Measurements from ENCODE around the gene RIT2.

The RIT2 gene

DNA sequence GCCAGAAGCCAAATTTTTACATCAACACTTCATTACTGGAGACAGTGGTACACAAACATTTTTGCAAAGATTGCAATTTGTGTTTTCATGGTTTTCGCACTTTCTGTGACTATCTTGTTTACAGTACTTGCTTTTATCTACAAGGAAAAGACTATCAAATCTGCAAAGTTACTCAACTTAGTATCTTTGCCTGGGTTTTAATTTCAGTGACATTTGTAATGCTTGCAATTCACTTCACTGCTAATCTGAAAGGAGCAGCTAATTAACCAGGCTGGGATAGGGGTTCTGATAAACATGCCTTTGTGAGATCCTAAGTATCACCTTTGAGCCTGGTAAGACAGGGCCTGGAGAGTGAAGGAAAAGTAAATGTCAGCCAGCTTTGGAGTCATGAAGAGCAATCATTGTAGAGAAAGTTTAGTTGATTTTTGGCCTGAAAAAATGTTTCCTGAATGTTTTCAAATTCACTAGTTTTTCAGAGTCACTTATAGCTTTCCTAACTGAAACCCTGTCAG lies 194.2 kb downstream of the RIT2 start:
- DNase-seq = no peak

GRCh38 chr18:42920621-42921020 lies 194.9 kb downstream of the RIT2 start:
- DNase-seq = no peak

DNA sequence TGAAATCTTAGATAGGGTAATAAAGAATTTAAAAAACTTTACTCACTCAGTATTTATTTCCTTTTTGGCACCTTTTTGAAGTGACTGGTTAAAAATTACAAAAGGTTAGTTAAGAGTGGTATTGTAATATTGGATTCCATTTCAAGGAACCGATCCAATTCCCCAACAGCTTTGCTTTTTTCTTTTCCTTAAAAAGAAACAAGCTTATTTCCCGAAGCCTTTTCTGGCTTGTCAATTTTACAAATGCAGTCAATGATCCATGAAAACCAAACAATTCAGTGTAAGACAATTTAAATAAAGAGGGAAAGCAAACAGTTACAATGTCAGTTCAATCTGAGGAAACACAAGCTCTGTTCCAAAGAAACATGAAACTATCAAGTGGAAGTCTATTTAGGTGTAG lies 200.2 kb downstream of the RIT2 start:
- no peak for DNase-seq

GRCh38 chr18:42914476-42914875 lies 201.0 kb downstream of the RIT2 start:
- DNase-seq = no peak

- no peak for DNase-seq
Observed at GRCh38 chr18:42909095-42909494, 206.4 kb downstream of the RIT2 start.

- no peak for DNase-seq
Observed at GRCh38 chr18:42906761-42907160, 208.7 kb downstream of the RIT2 start.

- no peak for DNase-seq
Observed at GRCh38 chr18:42901161-42901560, 214.3 kb downstream of the RIT2 start.

- no peak for DNase-seq
Observed at GRCh38 chr18:42893977-42894376, 221.5 kb downstream of the RIT2 start.

DNA sequence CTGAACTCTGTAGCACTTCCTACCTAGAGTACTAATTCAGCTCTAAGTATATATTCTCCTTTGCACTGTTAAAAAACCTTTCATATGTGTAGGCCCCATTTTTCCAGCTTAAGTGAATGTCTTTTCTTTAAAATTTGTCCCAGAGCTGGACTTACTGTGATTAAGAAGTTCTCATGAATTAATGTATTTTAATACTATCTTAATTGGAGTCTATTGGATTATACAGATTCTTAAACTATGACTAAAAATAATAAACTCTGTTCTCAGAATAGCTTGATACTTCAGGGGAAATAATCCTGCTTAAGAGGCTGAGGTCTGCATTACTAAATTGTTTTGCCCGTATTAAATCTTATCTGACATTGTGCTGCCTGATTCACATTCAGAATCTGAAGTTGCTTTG lies 223.3 kb downstream of the RIT2 start:
- no peak for DNase-seq

DNA sequence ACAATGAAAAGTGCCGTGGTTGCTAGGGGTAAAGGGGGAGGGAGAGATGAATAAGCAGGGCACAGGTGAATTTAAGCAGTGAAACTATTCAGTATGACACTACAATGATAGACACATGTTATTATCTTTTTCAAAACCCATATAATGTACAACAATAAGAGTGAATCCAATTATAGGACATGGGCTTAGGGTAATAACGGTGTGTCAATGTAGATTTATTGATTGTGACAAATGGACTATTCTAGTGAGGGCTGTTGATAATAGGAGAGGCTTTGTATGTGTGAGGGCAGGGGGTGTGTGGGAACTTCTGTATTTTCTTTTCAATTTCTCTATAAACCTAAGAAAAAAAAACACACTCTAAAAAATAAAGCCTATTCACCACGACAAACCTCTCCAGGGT lies 223.8 kb downstream of the RIT2 start:
- DNase-seq = no peak

DNA sequence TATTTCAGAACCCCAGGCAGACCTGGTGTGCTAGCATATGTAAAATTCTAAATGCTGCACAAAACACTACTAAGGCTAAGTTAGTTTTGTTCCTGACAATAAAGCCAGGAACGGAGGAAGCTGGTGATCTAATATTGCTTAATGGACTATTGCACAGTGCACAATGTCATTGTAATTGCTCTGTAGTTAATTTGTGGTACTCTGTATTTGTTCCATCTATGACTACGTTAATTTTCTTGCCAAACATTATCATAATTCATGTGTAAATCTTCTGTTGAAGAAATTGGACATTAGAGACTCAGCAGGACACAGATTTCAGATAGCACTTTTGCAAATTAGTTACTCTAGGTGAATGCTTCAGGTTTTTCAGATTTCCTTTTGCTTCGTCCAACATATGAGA lies 232.3 kb downstream of the RIT2 start:
- no peak for DNase-seq

DNA sequence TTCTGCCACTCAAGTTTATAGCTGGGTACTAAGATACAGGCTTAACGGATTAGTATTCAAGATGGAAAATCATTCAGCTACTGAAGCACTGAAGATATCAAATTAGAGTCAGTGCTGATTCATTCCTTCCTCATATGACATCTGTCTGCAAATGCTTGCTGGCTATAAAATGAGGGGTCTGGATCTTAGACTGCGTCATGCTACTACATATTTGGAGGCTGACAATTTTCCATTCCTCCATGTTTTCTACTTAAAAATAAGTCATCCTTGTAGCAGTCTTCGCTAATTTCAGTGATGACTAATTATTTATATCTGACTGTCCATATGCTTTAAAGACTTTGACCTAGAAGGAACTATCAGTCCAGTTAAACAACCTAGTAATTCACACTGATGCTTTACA lies 233.4 kb downstream of the RIT2 start:
- DNase-seq = no peak

DNA sequence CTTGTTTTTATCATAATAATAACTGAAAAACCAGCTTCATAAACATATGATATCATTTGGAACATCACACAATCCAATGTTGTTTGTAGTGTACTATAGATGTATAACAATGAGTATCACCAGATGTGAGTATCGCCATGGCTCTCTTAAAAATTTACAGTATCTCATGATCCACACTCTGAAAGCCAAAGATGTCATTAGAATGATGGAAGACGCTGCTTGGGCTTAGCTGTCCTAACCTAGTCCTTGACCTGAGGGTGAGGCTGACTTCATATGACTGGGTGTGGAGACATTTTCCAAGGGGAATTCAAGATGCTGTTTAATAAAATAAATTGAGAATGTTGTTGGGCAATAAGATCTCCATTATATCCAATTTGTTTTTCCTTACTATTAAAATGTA lies 242.6 kb downstream of the RIT2 start:
- no peak for DNase-seq

DNA sequence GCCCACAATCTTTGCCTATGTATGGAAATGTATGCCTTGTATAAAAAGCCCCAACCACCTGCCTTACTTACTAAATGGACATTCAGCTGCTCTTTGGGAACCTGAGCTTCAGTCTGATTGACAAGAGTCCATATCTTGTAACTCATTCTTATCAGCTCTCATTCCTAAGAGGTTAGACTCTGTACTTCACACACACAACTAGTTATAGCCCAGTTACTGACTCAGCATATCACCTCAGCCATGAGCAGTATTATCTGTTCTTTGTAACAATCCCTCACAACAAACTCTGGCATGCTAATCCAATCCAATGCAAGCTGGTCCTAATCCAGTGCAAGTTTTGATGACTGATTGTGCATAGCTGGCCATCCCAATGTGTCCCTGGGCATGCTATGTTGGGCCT lies 250.6 kb downstream of the RIT2 start:
- no peak for DNase-seq

DNA sequence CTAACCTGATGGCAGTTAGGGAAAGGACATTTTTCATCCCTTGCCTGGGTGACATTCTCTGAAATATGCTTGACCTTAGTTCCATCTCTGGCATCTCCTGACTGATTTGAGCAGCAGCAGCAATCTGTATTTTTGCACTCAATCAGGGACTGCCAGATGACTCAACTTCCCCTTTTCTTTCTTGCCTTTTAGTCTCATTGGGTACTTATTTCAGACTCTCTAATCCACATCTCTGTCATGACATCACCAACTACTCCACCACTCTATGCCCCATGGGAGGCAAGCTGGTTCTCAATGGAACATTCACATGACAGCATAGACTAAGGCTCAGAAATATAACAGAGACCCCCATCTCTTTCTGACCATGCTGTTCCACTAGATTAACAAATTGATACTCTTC lies 254.2 kb downstream of the RIT2 start:
- no peak for DNase-seq

DNA sequence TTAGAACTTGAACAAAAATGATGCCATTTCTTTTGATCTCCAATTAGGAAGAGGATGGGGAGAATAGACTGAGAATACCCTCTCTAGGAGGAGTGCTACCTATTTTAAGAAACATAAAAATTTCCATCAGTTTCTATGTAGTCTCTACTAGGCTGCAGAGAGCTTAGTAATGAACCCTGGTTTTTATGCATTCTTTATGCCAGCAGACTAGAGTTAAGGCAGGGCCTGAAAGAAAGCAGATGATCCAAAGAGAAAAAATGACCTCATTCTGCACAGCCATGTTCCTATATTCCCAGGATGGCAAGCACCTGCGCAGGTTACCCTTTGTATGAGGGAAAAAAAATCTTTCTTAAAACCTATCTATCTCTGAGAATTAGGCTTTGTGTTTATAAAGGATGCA lies 254.9 kb downstream of the RIT2 start:
- no peak for DNase-seq

- no peak for DNase-seq
Observed at GRCh38 chr18:42860011-42860410, 255.5 kb downstream of the RIT2 start.

DNA sequence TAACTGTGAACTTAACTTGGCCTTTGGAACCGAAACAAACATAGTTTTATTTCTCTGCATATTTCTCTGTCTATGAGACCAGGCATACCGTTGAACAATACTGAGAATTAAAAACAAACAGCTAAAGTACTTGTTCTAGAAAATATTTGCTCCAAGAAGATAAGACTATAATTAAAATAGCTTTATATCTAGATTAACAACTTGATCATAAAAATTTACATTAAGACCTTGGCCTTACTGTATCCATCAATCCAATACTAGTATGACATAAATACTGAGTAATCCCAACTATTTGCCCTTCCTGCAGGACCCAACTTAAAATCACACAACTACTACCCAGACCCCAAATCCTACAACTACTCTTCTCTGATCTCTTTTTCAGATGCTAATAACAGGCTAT lies 260.9 kb downstream of the RIT2 start:
- DNase-seq = no peak

- DNase-seq = no peak
Observed at GRCh38 chr18:42850174-42851083, 265.1 kb downstream of the RIT2 start.

GRCh38 chr18:42839408-42839807 lies 276.1 kb downstream of the RIT2 start:
- DNase-seq = no peak

GRCh38 chr18:42838546-42839145 lies 276.8 kb downstream of the RIT2 start:
- DNase-seq = no peak

GRCh38 chr18:42830936-42831335 lies 284.5 kb downstream of the RIT2 start:
- no peak for DNase-seq

- no peak for DNase-seq
Observed at GRCh38 chr18:42828881-42829280, 286.6 kb downstream of the RIT2 start.

GRCh38 chr18:42824178-42824577 lies 291.3 kb downstream of the RIT2 start:
- no peak for DNase-seq

Measured in activated CD4-positive, alpha-beta T cell treated with anti-CD3 and anti-CD28 coated beads for 48 hours (primary cell).